NCI-H1694 treated with DMSO at 0.1 percent for 48 hours (cell line): Measurements from ENCODE around the gene GOLM1.
A peak's percentile ranks its signal among the peaks of the same experiment; 100 is the strongest.
"Not testable (repeated sequence)": the region's sequence is repeated elsewhere in the genome, so short reads cannot be mapped to it uniquely, and the experiment has no call there.

Experiments
- DNase-seq: peaks from one replicate; lab custom pipeline; 2025; lab: John Stamatoyannopoulos, UW

GOLM1 gene

GRCh38 chr9:86098824-86099700 lies at the start of gene GOLM1:
Gene GOLM1, minus strand, starts transcription at chr9:86099558. Its CDS starts 20,238 bp downstream, at chr9:86079320.
- DNase-seq = peak; percentile 8

GRCh38 chr9:86146671-86147070 lies 47.3 kb upstream of the GOLM1 start:
- not testable (repeated sequence) for DNase-seq

- DNase-seq = not testable (repeated sequence)
Observed at GRCh38 chr9:86145960-86146359, 46.6 kb upstream of the GOLM1 start.

- no peak for DNase-seq
Observed at GRCh38 chr9:86142973-86143372, 43.6 kb upstream of the GOLM1 start.

GRCh38 chr9:86141843-86142242 lies 42.5 kb upstream of the GOLM1 start:
- DNase-seq = no peak

GRCh38 chr9:86135371-86135770 lies 36.0 kb upstream of the GOLM1 start:
- no peak for DNase-seq

GRCh38 chr9:86134361-86134760 lies 35.0 kb upstream of the GOLM1 start:
- DNase-seq = no peak

- no peak for DNase-seq
Observed at GRCh38 chr9:86128235-86128822, 29.0 kb upstream of the GOLM1 start.

- DNase-seq = peak; percentile 0
Observed at GRCh38 chr9:86126998-86127972, 27.9 kb upstream of the GOLM1 start.

GRCh38 chr9:86122311-86122710 lies 23.0 kb upstream of the GOLM1 start:
- DNase-seq = no peak

GRCh38 chr9:86119457-86119856 lies 20.1 kb upstream of the GOLM1 start:
- no peak for DNase-seq

- no peak for DNase-seq
Observed at GRCh38 chr9:86116425-86116824, 17.1 kb upstream of the GOLM1 start.

GRCh38 chr9:86115886-86116285 lies 16.5 kb upstream of the GOLM1 start:
- no peak for DNase-seq

- no peak for DNase-seq
Observed at GRCh38 chr9:86112057-86112456, 12.7 kb upstream of the GOLM1 start.

GRCh38 chr9:86102626-86103025 lies 3.3 kb upstream of the GOLM1 start:
- DNase-seq = no peak

GRCh38 chr9:86099701-86100364 lies 475 bp upstream of the GOLM1 start:
- DNase-seq = no peak

- DNase-seq = no peak
Observed at GRCh38 chr9:86097510-86098224, 1.7 kb downstream of the GOLM1 start.

GRCh38 chr9:86096386-86096785 lies 3.0 kb downstream of the GOLM1 start:
- no peak for DNase-seq

- no peak for DNase-seq
Observed at GRCh38 chr9:86093788-86094555, 5.4 kb downstream of the GOLM1 start.

- no peak for DNase-seq
Observed at GRCh38 chr9:86091477-86091876, 7.9 kb downstream of the GOLM1 start.
